ENCODE data around the gene TARS2. TPM values are rescaled to one million over a fixed set of nuclear protein-coding genes. Genes with fewer than 3 reads are reported as not detected.

Gene TARS2
- total RNA-seq, 1 experiment from 2014 or later: 24.0 TPM

DNA sequence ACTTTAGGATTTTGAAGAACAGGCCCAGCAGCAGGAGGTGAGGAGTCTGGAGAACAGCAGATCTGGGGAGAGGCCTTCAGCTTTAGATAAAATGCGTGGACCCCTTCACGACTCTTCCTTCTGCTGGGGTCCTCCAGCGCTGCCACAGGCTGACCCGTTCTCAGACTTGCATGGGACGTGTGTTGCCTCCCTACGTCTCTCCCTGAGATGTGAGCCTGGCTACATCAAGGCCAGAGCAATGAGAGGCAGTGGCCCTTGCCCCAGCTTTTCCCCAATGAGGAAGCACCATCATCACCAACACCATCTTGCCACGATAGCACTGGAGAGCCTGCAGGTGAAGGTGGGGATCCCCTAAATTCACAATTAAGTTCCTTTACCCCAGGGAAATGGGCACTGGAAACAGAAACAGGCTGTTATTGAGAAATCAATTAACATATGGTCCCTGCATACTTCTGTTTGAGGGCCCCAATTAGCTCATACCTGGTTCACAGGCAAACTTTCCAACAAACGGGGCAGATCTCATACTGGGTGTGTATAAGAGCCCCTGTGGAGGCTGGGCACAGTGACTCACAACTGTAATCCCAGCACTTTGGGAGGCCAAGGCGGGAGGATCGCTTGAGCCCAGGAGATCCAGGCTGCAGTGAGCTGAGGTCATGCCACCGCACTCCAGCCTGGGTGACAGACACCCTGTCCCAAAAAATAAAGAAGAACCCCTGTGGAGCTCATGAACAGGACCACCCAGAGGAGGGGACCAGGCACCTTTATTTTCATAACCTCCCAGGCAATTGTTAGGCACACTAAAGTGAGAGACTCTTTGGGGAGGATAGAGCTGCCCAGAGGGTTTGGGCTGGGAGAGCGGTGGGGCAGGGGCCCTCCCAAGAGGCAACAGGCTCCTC lies 49.9 kb downstream of the TARS2 start:
- DNase-seq (ENCODE audit: low read depth): peak; percentile 47

DNA sequence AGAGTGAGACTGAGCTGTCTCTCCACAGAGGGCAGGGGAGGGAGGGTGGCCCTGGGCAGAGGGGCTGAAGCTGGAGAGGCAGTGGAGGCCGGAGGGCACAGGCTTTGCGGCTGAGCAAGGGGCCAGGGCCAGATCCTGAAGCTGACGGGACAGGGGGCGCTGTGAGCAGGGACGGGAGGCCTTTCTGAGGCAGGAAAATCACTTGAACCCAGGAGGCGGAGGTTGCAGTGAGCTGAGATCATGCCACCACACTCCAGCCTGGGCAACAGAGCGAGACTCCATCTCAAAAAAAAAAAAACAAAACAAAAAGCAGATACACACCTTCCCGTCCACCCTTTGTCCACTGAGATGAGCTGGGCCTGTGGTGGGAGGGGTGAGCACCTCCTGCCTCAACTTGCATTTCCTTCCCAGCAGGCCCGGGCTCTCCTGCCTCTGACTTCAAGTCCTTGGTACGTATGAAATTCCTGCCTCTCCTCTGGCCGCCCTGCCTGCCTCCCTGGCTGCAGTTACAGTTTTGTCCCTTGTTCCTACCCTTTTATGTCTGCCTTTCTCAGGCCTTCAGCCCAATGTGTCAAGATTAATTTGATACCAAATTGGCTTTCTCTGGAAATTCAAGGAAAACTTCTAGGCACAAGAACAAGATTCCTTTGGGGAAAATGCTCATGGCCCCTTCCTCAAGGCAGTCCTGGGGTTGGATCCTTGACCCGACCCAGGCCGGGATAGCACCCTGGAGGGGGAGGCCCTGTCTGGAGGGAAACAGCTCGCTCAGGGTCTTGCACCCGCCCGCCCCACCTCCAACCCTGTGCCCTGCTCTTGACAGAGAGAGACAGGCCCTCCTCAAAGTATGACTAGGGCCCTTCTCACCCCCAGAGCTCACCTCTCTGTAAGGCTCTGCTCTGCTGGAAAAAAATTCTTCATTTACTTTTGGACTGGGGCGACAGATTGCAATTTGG lies 50.8 kb downstream of the TARS2 start:
- peak; percentile 72 for DNase-seq (ENCODE audit: low read depth)

DNA sequence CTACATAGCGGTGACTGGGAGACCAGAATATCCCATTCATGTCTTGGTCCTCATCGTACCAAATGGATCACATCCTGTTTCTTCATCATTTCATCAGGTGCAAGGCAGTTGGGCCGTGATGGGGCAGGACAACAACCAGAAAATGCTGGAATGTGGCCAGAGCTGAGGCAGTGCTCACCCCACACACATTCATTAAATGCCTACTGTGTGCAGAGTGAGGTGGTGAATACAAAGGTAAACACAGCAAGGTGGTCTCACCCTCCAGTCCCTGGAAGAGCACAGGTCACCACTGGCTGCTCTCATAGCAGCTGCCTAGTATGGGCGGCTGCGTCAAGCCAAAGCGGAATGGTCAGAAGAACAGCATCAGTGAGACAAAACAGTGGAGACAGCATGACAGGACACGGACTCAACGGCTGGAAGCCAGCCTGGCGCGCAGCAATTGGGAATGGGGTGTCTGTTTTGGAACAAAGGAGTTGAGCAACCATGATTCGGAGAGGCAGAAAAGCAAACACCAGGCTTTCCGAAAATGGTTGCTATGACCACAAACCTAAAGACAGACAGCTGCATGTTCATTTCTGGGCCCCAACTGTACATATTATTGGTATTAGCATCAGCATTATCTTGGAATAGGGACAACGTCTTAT lies 56.4 kb downstream of the TARS2 start:
- DNase-seq (ENCODE audit: low read depth): no peak

DNA sequence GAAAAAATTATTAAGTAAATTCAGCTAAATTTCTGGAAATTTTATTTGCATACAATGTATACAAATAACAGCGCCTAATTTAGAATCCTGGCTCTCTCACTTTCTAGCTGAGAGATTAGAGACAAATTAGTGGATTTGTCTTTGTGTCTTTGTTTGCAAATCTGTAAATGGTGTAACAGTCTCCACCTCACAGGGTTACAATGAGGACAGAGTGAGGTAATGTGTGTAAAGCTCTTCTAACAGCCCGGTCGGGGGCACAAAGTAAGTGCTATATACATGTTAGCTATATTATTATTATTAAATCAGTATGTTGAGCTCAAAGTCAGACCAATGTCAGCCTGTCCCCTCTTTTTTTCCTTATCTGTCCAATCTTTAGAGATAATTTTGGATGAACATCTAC lies 57.0 kb downstream of the TARS2 start:
- no peak for DNase-seq (ENCODE audit: low read depth)

DNA sequence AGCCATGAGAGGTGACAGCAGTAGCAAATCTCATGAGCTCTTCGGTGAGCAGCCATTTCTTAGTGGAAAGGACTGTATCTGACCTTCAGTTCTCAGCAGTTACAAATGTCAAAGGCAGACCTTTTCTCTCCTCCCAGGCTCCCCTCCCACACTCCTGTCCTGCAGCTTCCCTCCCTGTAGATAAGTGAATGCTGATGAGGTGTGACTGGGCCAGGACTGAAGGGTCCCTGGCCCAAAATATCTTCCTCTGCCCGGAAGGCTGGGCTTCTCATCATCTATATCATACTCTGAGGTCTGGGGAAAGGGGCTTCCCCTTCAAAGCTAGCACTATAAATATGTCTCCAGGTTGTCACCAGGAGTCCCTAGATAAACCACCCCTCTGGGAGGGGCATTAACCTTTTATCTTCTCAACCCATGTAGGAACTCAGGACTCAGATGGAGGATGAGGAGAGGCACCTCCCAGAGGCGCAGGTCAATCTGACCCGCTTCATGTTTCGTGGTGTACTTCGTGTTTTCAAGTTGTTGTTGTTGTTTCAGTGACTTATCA lies 58.3 kb downstream of the TARS2 start:
- DNase-seq (ENCODE audit: low read depth): no peak

DNA sequence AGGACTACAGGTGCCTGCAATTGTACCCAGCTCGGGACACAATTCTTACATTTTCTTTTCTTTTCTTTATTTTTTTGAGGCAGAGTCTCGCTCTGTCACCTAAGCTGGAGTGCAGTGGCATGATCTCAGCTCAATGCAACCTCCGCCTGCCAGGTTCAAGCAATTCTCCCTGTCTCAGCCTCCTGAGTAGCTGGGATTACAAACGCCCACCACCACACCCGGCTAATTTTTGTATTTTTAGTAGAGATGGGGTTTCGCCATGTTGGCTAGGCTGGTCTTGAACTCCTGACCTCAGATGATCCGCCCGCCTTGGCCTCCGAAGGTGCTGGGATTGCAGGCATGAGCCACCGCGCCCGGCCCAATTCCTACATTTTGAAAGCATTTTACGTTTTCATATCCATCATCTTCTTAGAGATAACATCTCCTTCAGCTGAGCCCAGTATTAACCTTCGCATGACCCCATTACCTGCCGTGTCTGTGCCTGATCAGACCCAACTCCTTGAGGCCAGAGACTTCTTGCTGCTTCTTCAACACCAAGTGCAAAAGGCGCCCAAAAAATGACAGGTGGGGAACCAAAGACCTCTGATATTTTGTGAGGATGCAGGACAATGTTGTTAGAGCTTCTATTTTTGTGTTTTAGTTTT lies 59.2 kb downstream of the TARS2 start:
- no peak for DNase-seq (ENCODE audit: low read depth)

DNA sequence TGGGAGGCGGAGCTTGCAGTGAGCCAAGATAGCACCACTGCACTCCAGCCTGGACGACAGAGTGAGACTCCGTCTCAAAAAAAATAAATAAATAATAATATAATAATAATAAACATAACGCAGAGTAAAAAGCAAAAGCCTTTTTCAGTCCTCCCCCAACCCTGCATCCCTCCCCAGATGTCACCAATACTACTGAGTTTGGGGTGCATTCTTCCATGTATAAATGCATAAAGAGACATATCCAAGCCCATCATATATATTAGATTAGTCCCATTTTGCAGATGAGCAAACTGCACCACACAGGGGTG lies 61.1 kb downstream of the TARS2 start:
- no peak for DNase-seq (ENCODE audit: low read depth)

DNA sequence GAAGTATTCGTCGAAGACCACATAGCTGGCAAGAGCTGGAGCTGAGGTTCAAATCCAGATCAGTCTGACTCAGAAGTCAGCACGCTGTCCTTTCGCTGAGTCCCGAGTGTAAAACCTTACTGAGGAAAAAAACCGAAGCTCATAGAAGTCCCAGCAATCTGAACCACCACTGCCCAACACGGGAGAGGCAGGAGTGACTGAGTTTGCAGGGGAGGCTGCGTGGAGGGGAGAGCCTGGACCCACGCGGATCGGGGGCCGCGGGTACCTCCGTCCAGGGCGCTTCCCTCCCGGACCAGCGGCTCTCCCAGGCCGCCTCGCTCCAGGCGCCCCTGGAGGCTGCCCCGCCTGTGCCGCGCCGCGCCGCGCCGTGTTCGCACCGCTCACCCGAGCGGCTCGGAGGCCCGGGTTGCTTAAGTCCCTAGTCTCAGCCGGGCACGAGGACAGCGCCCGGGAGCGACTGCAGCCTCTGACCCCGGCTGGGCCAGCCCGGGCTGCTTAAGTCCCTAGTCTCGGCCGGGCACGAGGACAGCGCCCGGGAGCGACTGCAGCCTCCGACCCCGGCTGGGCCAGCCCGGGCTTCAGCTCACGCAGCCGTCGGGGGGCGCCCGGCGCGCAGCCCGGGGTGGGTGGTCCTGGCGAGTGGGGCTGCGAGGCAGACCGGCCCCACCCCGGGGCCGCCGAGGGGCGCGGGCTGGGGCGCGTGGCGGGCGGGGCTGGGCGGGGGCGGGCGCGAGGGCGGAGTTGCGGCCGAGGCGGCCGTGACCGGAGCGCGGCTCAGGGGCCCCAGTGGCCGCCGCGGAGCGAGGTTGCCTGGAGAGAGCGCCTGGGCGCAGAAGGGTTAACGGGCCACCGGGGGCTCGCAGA lies 61.6 kb downstream of the TARS2 start, which contains the start of gene ADAMTSL4:
Gene ADAMTSL4, plus strand, starts transcription at position 777 of the 864 bp plus-strand sequence. CDS start 2,881 bp downstream, outside the sequence.
- DNase-seq (ENCODE audit: low read depth): peak; percentile 82

DNA sequence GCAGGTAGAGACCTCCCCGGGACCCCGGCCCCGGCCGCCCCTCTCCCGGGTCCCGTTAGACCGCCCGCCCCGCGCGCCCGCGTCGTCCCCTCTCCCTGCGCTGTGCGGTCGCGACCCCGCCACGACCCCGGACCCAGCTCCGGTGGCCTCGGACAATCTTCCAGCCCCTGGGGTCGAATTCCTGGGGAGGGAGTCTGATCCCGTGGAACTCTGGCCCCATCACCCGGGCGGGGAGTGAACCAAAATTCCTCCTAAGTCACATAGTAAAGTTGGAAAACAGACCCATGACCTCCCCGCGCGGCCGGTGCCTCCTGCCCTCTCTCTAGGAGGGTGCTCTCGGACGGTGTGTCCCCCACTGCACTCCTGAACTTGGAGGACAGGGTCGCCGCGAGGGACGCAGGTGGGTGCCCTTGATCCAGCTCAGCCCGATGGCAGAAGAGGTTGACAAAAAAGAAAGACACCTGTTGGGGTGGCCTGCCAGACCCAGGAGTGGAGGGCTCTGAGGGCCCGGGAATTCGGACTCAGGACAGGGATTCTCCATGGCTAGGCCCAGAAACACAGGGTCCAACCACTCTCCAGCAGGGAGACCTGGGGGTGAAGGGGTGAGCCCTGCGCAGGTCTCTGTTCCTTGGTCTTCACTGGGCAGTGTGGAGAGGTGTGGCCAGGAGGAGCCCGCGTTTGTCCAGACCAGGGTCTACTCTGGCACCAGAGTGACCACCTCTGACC lies 62.4 kb downstream of the TARS2 start:
- no peak for DNase-seq (ENCODE audit: low read depth)

DNA sequence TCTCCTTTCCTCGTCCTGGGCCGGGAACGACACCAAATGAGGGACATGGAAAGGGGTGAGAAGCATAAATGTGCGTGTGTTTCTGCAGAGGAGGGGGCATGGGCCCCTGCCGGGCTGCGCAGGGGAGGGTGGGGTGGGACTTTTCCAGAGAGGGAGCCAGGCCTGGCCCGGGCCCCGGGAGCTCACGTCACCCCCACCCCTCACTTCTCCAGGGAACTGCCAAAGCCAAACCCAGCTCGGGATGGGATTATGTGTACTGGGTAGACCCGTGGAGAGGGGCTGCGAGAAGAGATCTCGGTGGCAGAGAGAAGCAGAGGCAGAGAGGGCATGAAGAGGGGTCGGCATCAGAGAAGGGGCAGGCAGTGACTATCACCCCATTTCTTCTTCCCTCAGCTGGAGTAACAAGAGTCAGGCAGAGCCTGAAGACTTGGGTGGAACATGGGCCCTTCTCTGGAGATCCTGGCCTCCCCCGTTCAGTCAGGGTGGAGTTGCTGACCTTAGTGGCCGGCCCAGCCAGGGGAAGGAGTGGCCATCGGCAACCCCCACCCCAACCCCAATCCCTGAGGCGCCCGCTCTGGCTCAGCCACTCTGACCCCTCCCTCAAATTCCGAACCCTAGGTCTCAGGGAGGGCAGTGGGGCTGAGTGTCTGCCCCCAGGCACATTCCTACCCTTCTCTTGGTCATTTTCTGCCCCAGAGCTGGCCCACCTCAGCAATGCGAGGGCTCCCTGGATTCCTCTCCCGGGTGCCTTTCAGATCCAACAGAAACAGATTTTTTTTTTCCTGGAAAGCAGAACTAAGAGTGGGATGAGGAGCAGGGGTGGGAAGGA lies 63.2 kb downstream of the TARS2 start:
- peak; percentile 64 for DNase-seq (ENCODE audit: low read depth)

DNA sequence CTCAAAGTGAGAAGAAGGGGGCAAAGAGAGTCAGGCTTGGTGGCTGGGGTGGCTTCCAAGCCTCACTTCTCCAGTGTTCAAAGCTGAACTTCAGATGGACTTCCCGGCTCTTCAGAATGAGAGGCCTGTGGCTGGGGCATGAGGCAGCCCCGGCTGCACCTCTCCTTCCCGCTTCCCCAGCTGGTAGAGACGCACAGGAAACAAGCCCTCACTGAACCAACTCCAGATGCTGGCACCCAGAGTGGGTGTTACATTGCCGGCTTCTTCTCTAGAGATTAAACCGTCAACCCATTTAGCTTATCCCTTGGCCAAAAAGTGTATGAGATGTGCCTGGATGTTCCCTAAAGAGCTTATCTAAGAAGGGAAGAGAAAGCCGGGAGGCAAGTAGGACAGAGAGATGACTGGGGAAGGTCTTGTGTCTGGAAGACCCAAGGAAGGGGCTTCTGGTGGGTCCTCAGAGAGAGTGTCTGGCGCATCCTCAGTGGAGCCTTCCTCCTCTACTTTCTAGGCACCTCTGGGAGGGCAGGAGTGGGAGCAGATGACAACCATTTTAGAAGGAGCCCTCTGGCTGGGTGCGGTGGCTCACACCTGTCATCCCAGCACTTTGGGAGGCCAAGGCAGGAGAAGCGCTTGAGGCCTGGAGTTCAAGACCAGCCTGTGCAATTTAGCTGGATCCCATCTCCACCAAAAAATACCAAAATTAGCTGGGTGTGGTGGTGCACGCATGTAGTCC lies 64.0 kb downstream of the TARS2 start:
- DNase-seq (ENCODE audit: low read depth): no peak

DNA sequence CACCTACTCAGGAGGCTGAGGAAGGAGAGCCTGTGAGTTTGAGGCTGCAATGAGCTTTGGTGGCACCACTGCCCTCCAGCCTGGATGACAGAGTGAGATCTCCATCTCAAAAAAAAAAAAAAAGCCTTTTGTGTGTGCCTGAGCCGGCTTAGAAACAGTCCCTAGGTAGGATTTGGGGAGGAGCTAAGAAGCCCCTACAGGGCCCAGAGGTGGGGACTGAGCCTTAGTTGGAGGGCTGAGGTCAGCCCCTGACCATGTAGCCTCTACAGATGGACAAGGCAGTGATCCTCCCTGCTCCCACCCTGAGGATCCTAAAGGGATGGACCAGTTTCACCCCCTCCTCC lies 64.5 kb downstream of the TARS2 start:
- DNase-seq (ENCODE audit: low read depth): no peak

DNA sequence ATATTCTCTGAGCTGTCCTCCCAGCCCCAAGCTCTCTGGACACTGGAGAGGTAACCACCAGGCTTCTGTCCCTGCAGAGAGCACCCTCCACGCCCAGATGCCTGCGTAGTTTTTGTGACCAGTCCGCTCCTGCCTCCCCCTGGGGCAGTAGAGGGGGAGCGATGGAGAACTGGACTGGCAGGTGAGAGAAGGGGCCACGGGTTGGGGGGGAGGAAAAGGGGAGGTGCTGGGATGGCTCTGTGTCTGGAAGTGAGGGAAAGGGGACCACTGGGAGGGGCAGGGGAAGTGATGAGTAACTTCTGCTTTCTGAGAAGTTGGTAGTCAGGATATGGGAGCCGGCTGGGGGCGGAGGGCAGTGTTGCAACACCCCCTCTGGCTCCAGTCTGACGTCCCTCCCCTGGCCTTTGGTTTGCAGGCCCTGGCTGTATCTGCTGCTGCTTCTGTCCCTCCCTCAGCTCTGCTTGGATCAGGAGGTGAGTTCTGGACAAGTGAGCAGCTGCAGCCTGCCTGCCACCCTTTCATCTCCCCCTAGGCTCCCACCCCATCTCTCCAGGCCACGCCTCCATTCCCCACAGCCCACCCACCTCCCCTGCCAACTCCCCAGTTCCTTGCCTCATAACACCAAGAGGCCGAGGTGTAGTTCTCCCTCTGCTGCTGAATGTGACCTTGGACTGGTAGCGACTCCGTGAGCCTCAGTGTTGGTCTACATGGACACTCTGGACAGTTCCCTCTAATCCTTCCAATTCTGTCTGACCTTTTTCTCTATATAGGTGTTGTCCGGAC lies 65.1 kb downstream of the TARS2 start:
- peak; percentile 83 for DNase-seq (ENCODE audit: low read depth)

DNA sequence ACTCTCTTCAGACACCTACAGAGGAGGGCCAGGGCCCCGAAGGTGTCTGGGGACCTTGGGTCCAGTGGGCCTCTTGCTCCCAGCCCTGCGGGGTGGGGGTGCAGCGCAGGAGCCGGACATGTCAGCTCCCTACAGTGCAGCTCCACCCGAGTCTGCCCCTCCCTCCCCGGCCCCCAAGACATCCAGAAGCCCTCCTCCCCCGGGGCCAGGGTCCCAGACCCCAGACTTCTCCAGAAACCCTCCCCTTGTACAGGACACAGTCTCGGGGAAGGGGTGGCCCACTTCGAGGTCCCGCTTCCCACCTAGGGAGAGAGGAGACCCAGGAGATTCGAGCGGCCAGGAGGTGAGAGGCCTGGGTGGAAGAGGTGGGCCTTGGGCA lies 65.7 kb downstream of the TARS2 start:
- DNase-seq (ENCODE audit: low read depth): no peak

DNA sequence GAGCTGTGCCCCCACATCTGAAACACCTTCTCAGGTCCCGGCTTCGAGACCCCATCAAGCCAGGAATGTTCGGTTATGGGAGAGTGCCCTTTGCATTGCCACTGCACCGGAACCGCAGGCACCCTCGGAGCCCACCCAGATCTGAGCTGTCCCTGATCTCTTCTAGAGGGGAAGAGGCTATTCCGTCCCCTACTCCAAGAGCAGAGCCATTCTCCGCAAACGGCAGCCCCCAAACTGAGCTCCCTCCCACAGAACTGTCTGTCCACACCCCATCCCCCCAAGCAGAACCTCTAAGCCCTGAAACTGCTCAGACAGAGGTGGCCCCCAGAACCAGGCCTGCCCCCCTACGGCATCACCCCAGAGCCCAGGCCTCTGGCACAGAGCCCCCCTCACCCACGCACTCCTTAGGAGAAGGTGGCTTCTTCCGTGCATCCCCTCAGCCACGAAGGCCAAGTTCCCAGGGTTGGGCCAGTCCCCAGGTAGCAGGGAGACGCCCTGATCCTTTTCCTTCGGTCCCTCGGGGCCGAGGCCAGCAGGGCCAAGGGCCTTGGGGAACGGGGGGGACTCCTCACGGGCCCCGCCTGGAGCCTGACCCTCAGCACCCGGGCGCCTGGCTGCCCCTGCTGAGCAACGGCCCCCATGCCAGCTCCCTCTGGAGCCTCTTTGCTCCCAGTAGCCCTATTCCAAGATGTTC lies 66.3 kb downstream of the TARS2 start:
- DNase-seq (ENCODE audit: low read depth): no peak

DNA sequence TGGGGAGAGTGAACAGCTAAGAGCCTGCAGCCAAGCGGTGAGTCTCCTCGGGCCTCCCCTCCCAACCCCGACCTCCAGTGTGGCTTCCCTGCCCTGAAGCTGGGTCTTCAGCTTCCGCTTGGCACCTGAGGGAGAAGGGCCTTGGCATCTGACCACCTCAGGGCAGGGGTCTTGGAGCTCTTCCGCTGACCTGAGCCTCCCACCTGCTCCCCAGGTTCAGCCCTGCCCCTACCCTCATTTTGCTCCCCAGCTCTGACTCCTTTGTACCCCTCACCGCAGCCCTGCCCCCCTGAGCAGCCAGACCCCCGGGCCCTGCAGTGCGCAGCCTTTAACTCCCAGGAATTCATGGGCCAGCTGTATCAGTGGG lies 66.8 kb downstream of the TARS2 start:
- no peak for DNase-seq (ENCODE audit: low read depth)

Data from M059J (cell line).